ENCODE data around the gene SLAMF6.

- TF ChIP-seq CTCF (IDR thresholded peaks at IDR 0.05; ENCODE audit: insufficient read depth, low read length, poor library complexity, severe bottlenecking): peak; percentile 79
- no peak for TF ChIP-seq EZH2phosphoT487 (conservative IDR thresholded peaks at IDR 0.05; ENCODE audit: low read length)
Observed at GRCh38 chr1:160544647-160545046, 21.6 kb upstream of the SLAMF6 start.
